DLD1 (cell line): ENCODE data around the gene ADCY3.
"Not testable (repeated sequence)": the region's sequence is repeated elsewhere in the genome, so short reads cannot be mapped to it uniquely, and the experiment has no call there.

Source experiments
- in situ Hi-C: cut with HindIII; loops from 2 replicates; pipeline ENCODE4 v1.10.0; 2017; ENCODE audit warnings: low sequenced_read_pairs

ADCY3 gene

DNA sequence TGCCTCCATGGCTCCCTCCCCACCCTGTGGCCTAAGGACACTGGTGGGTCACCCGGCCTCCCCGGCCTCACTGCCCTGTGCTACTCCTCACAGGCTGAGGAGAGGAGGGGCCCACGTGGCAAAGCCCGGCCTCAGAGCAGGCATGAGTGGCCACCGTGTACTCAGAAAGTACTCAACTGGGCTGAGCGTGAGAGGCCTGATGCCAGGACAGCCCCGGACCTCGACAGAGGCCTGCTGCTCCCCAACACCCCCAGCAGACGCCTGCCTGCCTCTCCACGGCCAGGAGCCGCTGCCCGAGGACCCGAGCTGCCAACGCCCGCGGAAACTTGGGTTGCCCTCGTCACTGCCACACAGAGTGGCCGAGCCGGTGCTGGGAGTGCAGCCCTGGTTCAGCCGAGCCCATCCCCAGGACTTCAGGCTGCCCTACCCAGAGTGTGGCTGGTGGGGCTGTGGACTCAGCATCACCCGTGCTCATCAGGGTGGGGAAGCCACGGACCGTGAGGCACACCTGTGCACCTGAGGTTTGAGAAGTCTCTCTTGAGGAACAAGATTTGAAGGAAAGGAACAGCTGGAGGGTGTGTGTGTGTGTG, 67.5 kb downstream of the ADCY3 start:
- in situ Hi-C loops, result no loop called here

DNA sequence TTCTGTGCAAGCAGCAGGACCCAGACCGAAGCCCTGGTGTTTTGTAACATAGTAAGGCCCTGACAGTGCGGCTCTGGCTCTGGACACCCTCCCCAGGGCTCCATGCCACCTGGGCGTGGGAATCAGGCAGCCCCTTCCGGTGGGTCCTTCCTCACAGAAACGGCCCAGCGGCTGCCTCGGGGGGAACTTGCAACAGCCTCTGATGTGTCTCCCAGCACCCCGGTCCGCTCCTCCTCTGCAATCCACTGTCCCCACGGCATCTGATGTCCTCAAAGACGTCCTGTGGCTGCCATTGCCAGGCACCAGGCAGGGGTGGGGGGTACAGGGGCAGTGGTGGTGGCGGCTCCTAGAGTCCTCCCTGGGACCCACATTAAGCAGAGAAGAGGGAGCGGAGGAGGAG, 68.0 kb downstream of the ADCY3 start:
- in situ Hi-C loops, result no loop called here

DNA sequence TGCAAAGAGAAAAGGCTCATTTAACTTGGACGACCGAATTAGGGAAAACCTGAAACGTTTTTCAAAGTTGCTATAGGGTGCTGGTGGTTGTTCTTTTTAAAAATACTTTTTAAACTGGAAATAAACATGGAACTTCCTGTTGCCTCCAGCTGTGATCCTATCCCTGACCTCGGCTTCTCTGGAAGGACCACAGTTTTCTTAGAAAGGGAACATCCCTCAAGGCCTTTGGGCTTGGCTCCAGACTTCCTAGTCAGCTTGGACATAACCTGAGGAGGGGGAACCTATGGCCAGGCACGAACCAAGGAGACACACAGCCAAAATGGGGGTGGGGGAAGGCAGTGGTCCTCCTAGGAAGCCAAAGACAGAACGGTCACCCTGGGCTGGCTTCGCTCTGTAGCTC, 69.1 kb downstream of the ADCY3 start:
- in situ Hi-C loops, result no loop called here

DNA sequence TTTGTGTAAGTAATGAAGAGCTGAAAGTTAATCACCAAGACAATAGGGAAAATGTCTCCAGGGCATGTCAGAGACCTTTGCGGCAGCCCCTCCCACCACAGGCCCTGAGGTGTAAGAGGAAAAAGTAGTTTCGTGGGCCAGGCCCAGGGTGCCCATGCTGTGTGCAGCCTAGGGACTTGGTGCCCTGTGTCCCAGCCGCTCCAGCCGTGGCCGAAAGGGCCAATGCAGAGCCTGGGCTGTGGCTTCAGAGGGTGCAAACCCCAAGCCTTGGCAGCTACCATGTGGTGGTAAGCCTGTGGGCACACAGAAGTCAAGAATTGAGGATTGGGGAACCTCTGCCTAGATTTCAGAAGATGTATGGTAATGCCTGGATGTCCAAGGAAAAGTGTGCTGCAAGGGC, 74.3 kb downstream of the ADCY3 start:
- in situ Hi-C loops, result no loop called here

DNA sequence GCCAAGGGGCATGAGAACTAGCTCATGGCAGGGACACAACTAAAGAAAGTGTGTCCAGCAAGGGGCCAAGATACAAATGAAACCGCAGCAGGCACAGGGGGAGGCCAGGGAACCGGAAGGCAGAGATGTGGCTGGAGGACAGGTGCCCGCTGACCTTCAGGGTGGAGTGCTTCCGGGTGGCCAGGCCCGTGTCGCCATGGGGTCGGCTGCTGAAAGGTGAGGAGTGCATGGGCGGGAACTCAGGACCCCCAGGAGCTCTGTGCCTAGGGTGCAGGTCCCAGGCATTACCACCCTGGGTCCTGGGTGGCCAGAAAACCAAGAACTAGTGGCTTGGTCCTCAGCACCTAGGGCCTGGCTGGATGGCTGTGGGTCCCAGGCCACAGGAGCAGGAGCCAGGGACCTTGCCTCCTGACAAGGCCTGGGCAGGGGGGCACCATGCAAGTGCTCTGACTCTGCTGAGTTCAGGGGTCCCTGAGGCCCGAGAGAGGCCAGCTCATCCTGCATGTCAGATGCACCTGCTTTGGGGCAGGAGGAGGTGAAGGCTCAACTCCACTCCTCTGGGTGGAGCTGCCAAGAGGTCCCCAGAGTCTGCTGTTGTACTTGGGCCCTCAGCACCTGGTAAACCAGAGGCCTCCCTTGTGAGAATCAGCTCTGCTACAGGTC, 75.9 kb downstream of the ADCY3 start:
- in situ Hi-C loops, result no loop called here

DNA sequence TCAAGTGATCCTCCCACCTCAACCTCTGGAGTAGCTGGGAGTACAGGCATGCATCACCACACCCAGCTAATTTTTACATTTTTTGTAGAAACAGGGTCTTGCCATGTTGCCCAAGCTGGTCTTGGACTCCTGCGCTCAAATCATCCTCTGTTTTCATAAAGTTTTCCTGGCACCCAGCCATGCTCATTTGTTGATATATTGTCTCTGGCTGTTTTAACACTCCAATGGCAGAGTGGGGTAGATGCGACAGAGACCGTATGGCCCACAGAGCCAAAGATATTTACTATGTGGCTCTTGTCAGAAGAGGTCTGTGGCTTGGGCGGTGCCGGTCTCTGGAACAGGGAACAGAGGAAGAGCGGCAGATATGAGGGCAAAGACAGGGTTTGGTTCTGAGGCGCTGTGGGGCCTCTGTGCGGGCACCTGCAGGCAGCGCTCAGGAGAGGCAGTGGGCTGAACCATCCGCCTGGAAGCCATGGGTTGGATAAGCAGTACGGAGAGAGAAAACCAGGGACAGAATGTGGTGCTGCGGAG, 76.6 kb downstream of the ADCY3 start:
- in situ Hi-C loops, result no loop called here

DNA sequence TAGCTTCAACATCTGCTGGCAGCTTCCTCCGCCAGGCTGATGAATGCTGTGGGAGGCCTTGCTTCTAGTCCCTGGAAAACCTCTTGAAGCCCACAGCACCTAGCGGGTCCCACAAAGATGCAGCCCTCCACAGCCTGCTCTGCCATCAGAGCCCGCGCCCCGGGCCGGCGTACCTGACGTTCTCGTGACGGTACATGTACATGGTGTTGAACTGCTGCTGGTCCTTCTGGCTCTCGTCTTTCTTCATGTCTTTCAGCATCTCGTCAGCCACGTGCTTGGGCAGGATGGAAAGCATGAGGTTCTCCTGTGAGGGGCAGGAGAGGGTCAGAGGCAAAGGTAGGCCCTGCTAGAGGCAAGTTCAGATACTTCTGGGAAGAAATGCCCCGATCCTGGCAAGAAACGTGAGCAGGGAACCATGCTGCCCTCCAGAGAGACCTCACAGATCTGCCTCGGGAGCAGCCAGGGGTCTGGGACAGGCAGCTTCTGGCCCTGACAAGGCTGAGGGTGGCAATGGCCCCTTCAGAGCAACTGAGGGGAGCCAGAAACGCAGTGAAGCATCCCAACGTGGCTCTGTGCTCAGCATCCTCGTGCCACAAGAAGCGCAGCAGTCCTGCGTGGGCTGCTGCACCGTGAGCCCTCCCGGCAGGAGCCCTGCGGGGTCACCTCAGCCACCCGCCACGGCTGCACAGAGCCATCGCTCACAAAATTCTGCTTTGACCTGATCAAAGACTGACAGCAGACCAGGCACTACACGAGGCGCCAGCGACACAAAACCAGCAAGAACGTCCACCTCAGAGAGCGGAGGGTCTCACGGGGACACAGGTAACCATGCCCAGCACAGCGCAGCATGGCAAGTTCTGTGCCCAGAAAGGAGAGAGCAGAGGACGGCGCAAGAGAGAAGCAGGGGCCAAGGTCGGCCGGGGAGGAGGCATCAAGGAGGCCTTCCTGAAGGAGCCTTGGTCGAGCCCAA, 77.7 kb downstream of the ADCY3 start:
- in situ Hi-C loops, result no loop called here

DNA sequence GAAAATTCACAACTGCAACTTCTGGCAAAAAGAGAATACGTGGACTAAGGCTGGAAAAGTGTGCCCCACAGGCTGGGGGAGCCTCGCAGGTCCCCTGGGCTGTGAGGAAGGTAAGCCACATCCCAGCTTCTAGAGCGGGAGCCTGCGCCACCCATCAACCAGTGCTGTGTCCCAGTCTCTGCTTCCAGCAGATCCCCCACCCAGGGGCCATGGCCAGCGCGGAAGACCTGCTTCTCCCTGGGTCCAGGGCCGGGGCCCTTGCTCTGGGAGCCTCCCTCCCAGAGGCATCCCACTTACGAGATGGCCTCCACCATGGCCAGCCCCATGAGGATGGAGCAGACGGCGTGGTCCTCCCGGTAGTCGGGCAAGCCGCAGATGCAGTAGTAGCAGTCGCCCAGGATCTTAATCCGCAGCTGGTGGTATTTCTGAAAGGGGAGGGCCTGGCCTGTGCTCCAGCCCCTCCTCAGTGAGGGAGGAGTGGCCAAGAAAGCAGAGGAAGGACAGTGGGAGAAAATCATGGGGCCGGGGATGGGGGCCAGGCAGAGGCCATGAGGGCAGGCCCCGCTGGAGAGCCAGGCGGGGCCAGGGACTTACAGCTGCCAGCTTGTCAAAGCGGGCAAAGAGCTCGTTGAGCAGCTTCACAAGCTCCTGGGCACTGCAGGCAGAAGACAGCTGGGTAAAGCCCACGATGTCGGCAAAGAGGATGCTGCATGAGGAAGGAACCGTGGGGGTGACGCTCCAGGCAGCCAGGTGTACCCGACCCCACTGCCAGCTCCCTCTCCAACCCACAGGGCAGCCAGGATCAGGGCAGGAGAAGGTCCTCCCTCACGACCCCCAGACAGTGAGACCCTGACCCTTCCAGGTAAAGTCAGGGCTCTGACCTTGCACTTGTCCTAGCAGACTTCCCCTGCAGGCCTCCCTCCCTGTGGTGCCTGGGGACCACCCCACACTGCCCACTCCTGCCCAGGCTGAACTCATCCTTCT, 78.8 kb downstream of the ADCY3 start:
- in situ Hi-C loops, result no loop called here

DNA sequence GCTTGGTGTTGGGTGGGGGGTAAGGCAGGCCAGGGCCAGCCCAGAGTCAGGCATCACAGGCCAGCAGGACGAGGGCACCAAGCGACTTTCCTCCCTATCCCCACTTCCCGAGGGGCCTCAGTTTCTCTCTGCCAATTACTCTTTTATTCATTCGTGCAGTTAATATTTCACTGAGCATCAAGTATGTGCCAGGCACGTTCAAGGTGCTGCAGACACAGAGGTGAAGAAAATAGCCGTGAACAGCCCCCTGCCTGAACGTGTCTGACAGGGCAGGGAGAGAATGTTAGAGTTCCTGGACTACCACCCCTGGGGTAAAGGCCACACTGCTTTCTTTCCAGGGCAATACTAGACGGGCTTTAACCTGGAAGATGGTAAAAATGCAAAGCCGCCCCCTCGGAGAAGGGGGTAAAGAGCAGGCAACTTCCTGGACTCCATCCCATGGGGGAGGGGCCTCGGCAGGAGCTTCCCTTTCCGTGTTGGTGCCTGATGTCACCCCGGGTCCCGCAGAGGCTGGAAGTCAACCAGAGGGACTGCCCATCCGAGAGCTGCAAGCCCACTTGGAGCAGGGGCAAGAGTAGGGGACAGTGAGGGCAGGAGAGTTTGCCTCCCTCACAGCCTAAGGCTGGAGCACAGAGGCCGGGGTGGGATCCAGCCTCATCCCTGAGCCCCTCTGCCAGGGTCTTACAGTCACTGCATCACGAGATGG, 79.7 kb downstream of the ADCY3 start:
- in situ Hi-C loops, result no loop called here

DNA sequence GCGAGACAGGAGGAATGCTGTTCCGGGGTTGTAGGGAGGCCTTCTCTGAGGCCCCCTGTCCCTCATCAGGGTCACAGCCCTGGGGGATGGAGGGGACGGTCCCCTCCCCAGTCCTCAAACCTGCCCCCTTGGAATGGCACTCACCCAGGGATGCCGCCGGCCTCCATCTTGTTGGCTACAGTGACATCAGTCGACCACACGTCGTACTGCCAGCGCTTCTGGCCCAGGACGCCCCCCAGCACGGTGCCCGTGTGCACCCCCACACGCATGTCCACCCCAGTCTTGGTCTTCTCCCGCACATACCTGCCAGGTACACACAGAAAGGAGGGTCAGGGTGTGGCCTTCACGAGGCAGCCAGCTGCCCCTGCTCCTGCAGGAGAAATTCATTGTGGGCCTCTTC, 80.3 kb downstream of the ADCY3 start:
- in situ Hi-C loops, result no loop called here

DNA sequence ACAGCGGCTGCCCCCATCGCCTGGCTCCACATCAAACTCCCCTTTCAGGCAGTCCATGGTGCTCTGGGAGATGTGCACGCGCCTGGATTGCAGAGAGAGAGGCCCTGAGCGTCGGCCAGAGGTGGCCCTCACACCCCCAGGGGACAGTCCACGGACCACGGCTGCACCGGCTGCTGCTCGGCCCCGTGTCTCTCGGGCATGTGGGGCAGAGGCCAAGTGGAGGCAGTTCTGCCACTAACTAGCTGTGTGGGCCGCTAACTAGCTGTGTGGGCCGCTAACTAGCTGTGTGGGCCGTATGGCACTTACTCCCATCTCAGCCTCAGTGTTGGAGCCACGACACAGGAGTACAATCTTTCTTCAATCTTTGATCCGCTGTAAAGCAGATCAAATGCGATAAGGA, 81.5 kb downstream of the ADCY3 start:
- in situ Hi-C loops, result no loop called here

DNA sequence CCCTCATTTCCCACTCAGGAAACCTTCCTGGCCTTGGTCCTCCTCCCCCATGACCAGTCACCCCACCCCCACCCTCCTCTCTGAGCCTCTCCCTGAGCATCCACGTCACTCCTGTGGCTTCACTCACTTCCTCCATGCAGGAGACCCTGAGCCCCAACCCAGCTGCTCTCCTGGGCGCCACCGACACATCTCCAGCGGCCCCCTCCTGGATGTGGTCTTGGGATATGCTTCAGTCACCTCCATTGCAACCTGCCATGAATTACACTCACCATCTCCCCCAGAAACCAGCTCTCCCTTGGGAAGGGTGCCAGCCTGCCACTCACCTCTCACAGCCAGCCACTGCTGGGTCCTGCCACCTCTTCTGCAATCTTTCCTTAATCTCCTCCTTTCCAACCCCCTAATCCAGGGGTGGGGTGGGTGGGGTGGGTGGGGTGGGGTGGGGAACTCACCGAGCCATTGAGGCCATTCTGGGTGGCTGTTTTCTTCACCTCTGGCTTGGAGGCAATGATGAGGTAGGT, 82.0 kb downstream of the ADCY3 start:
- in situ Hi-C loops, result no loop called here

DNA sequence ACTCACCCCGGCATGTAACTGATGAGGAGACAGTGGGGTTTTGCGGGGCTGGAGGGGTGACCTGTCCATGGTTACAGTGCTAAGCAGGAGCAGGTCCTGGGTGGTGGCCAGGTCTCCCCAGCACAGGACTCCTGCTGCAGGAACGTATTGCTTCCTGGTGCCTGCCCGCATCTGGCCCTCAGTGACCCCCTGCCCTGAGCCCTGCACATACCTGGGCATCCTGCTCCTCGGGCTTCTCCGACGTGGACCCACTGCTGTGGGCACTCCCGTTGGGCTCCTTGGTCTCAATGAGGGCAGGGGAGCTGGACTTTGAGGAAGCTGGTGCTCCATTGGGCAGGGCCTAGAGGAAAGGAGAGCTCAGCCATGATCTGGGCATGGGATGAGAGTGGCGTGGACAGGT, 83.3 kb downstream of the ADCY3 start:
- in situ Hi-C loops, result no loop called here

DNA sequence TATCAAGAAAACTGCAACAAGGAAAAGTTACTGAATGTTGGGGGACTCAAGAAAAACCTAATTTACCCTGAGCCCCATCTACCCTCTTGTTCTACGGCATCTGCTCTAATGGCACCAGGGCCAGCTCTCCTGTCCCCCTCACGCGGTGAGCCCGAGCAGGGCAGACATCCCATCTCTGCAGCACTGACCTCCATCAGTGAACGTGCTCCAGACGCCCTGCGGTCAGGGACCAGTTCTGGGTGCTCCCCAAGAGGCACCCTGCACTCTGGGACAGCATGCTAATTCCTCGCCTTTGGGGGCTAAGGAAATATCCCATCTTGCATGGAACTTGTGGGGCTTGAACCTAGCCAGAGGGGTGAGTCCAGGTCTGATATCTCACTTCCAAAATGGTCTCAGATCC, 83.8 kb downstream of the ADCY3 start:
- in situ Hi-C loops, result no loop called here

DNA sequence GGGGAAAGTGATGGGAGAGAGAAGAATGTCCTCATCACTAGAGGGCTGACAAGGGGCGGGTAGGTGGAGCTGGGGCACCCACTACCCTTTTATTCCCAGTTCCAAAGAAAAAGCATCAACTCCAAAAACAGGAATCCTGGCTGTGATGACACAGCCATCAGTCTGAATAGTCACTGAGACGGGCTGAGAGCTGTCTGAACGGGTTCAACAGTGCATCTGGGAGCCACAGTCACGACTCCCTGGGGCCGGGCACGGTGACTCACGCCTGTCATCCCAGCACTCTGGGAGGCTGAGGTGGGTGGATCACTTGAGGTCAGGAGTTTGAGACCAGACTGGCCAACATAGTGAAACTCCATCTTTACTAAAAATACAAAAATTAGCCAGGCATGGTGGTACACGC, 84.6 kb downstream of the ADCY3 start:
- in situ Hi-C loops, result not testable (repeated sequence)

DNA sequence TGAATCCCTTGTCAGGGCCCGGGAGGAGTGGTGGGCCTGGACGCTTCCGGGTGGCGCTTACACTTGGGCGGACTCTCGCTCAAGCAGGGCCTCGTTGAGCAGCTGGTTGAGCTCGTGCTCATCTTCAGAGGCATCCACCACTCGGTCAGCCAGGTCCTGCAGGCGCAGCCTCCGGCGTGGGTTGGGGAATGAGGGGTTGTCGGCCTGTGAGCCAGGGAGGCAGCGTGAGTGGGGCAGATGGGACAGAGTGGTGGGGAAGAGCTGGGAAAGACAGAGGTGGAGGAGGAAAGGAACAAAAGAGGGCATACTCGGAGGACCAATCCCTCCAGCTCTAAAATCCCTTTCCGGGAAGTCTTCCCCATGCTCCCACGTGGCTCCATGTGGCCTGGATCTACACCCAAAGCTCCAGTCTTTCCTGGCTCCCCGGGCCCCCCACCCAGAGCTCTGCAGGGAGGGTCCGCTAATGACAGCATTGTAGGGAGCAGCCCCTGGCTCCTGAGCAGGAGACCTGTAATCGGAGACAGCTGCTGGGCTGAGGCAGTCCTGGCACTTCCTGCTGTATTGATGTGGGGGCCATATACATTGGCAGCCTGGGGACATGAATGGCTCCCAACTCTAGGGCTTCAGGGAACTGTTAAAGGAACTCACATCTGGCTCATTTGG, 85.2 kb downstream of the ADCY3 start:
- in situ Hi-C loops, result no loop called here

DNA sequence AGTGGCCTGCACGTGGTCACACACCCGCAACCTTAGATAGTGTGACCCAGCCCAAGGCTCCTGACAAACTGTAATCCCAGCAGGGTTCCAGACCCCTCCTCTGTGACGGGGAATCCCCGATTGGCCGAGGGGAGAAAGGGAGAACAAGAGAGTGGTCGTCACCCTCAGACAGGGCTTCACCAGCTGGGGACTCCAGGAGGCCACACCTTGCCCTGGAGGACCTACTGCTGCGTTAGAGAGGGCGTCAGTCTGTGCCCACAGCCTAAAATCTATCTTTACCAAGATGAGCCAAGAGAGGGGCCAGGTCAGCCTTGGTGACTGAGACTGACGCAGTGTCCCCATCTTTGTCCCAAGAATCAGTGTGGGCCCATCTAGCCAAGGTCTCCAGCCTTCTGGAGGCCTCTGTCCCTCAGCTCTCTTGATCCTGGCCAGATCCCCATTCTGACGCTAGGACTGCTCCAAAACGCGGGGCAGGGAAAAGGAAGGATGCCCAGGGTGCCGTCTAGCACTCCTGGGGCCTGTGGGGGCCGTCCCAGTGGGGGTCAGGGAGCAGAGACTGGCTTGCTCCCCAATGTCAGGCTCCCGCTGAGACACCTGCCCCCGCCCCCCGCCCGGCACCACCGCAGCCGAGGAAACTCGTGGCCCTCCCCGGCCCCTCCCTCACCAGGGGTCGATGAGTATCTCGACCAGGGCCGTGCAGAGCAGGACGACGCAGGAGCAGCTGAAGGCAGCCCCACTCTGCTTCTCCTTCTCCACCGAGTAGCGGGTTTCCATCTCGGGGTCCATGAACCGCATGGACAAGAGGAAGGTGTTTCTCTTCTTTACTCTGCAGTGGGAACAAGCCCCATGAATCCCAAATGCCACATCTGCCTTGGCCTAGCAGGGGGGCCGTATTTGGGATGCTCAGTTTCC, 86.0 kb downstream of the ADCY3 start:
- in situ Hi-C loops, result no loop called here
